Effector CD4-positive, alpha-beta T cell (primary cell): ENCODE results near the gene HAO1. TPM values are rescaled to one million over a fixed set of nuclear protein-coding genes. Genes with fewer than 3 reads are reported as not detected.
"Not testable (repeated sequence)": the region's sequence is repeated elsewhere in the genome, so short reads cannot be mapped to it uniquely, and the experiment has no call there.

Experiments
- DNase-seq: peaks from one replicate; pipeline ENCODE4 v3.0.0-alpha.2; 2020
- total RNA-seq: gene quantifications from one replicate; lab custom pipeline; 2026; lab: John Stamatoyannopoulos, UW

The HAO1 gene
- total RNA-seq = not detected

GRCh38 chr20:7940341-7940740, at the start of gene HAO1:
Gene HAO1 (minus strand): TSS chr20:7940458. CDS start chr20:7940422, 36 bp downstream.
- no peak for DNase-seq

GRCh38 chr20:7989379-7989778, 49.1 kb upstream of the HAO1 start:
- no peak for DNase-seq

GRCh38 chr20:7985916-7986315, 45.7 kb upstream of the HAO1 start:
- no peak for DNase-seq

- no peak for DNase-seq
Measured at GRCh38 chr20:7984192-7984591, 43.9 kb upstream of the HAO1 start.

GRCh38 chr20:7981374-7981773, 41.1 kb upstream of the HAO1 start:
- DNase-seq = no peak

- DNase-seq = no peak
Measured at GRCh38 chr20:7980332-7981046, 40.2 kb upstream of the HAO1 start.

GRCh38 chr20:7977709-7978108, 37.5 kb upstream of the HAO1 start:
- no peak for DNase-seq

GRCh38 chr20:7975851-7976414, 35.7 kb upstream of the HAO1 start:
- no peak for DNase-seq

GRCh38 chr20:7974785-7975435, 34.7 kb upstream of the HAO1 start:
- no peak for DNase-seq

GRCh38 chr20:7971536-7972280, 31.4 kb upstream of the HAO1 start:
- DNase-seq = no peak

- DNase-seq = no peak
Measured at GRCh38 chr20:7967199-7967844, 27.1 kb upstream of the HAO1 start.

- DNase-seq = no peak
Measured at GRCh38 chr20:7966176-7966575, 25.9 kb upstream of the HAO1 start.

GRCh38 chr20:7959484-7959883, 19.2 kb upstream of the HAO1 start:
- no peak for DNase-seq

- DNase-seq = not testable (repeated sequence)
Measured at GRCh38 chr20:7956561-7956960, 16.3 kb upstream of the HAO1 start.

GRCh38 chr20:7950387-7950786, 10.1 kb upstream of the HAO1 start:
- no peak for DNase-seq

GRCh38 chr20:7943891-7944290, 3.6 kb upstream of the HAO1 start:
- no peak for DNase-seq

GRCh38 chr20:7939663-7940062, 595 bp downstream of the HAO1 start:
- no peak for DNase-seq

- DNase-seq = no peak
Measured at GRCh38 chr20:7938058-7938457, 2.2 kb downstream of the HAO1 start.

GRCh38 chr20:7937328-7937727, 2.9 kb downstream of the HAO1 start:
- DNase-seq = no peak

GRCh38 chr20:7935027-7935551, 5.2 kb downstream of the HAO1 start:
- no peak for DNase-seq

GRCh38 chr20:7933346-7933745, 6.9 kb downstream of the HAO1 start:
- no peak for DNase-seq

- no peak for DNase-seq
Measured at GRCh38 chr20:7930343-7930742, 9.9 kb downstream of the HAO1 start.

- no peak for DNase-seq
Measured at GRCh38 chr20:7926767-7927166, 13.5 kb downstream of the HAO1 start.
